Stimulated activated naive CD8-positive, alpha-beta T cell treated with anti-CD3 and anti-CD28 coated beads, Interleukin-15, Interleukin-2, amounts not matched to agents 100 U/mL and 50 U/mL, for 24 hours (primary cell): ENCODE data around the gene RANBP1.
"Not testable (repeated sequence)": the region's sequence is repeated elsewhere in the genome, so short reads cannot be mapped to it uniquely, and the experiment has no call there.

Experiments used
- ATAC-seq: fragments of 150-1000 bp; cut with Tn5 transposase; one replicate; pipeline ENCODE4 v1.10.0; 2021
- DNase-seq: peaks from one replicate; pipeline ENCODE4 v3.0.0; 2021

Gene RANBP1

GRCh38 chr22:20115691-20116375 lies at the start of gene RANBP1:
TSS of gene RANBP1 (plus strand) at chr22:20116104. CDS start at chr22:20116185, 81 bp downstream.
- no peak for DNase-seq
- ATAC-seq, result no peak

GRCh38 chr22:20066617-20067383 lies 49.1 kb upstream of the RANBP1 start:
- ATAC-seq (no peak), DNase-seq (no peak)

GRCh38 chr22:20067384-20067682 lies 48.6 kb upstream of the RANBP1 start:
- ATAC-seq, DNase-seq: not testable (repeated sequence)

- ATAC-seq, result no peak
- no peak for DNase-seq
Measured at GRCh38 chr22:20068640-20069039, 47.3 kb upstream of the RANBP1 start.

GRCh38 chr22:20069331-20070042 lies 46.4 kb upstream of the RANBP1 start:
- DNase-seq, result no peak
- ATAC-seq, result peak; percentile 25

- DNase-seq, result no peak
- ATAC-seq, result no peak
Measured at GRCh38 chr22:20071524-20071972, 44.4 kb upstream of the RANBP1 start.

GRCh38 chr22:20076627-20077172 lies 39.2 kb upstream of the RANBP1 start:
- DNase-seq (no peak), ATAC-seq (no peak)

- DNase-seq, result peak; percentile 77
- peak; percentile 91 for ATAC-seq
Measured at GRCh38 chr22:20079745-20080444, 36.0 kb upstream of the RANBP1 start, which contains the start of gene DGCR8. TSS of gene DGCR8 (plus strand) at chr22:20080241. CDS start at chr22:20085964, 5,723 bp downstream.

GRCh38 chr22:20080445-20080775 lies 35.5 kb upstream of the RANBP1 start:
- peak; percentile 79 for DNase-seq

GRCh38 chr22:20080776-20081654 lies 34.9 kb upstream of the RANBP1 start:
- ATAC-seq (no peak), DNase-seq (peak; percentile 32)

More at GRCh38 chr22:20080445-20080775, 35.5 kb upstream of the RANBP1 start:
- peak; percentile 72 for ATAC-seq

GRCh38 chr22:20083157-20083890 lies 32.6 kb upstream of the RANBP1 start:
- ATAC-seq, result no peak
- DNase-seq, result no peak

- DNase-seq, result no peak
- ATAC-seq, result no peak
Measured at GRCh38 chr22:20083891-20084546, 31.9 kb upstream of the RANBP1 start.

- ATAC-seq (peak; percentile 14), DNase-seq (peak; percentile 51)
Measured at GRCh38 chr22:20084547-20085413, 31.1 kb upstream of the RANBP1 start.

- no peak for DNase-seq
Measured at GRCh38 chr22:20085651-20086050, 30.3 kb upstream of the RANBP1 start.

GRCh38 chr22:20086101-20086599 lies 29.8 kb upstream of the RANBP1 start:
- ATAC-seq (no peak), DNase-seq (no peak)

More at GRCh38 chr22:20085651-20086050, 30.3 kb upstream of the RANBP1 start:
- ATAC-seq, result no peak

GRCh38 chr22:20086763-20087162 lies 29.1 kb upstream of the RANBP1 start:
- DNase-seq, result no peak
- no peak for ATAC-seq

- DNase-seq (no peak), ATAC-seq (no peak)
Measured at GRCh38 chr22:20087319-20088262, 28.3 kb upstream of the RANBP1 start.
